Activated CD8-positive, alpha-beta memory T cell treated with anti-CD3 and anti-CD28 coated beads, Interleukin-2, amount 10 ng/mL, durations not matched to agents 7 days and 5 days (primary cell): ENCODE measurements around the gene ASB13. TPM values are rescaled to one million over a fixed set of nuclear protein-coding genes. Genes with fewer than 3 reads are reported as not detected.
"Not testable (repeated sequence)": the region's sequence is repeated elsewhere in the genome, so short reads cannot be mapped to it uniquely, and the experiment has no call there.

Experiments
- ATAC-seq: fragments of 150-1000 bp; cut with Tn5 transposase; one replicate; pipeline ENCODE4 v1.10.0; 2021; ENCODE audit warnings: moderate library complexity
- CTCF ChIA-PET: fragments of 350-600 bp; sonication (Branson Sonifier 250); formaldehyde crosslinking; loops from one replicate; lab custom pipeline; 2021; ENCODE audit warnings: antibody characterized with exemption; lab: Charles Lee
- DNase-seq: peaks from one replicate; pipeline ENCODE4 v3.0.0-alpha.2; 2020
- H3K27ac Mint-ChIP-seq: one replicate; pipeline ENCODE4 v1.8.0; 2021; ENCODE audit warnings: mild to moderate bottlenecking, mixed read lengths
- H3K27me3 Mint-ChIP-seq: one replicate; pipeline ENCODE4 v1.8.0; 2021; ENCODE audit warnings: mixed read lengths
- H3K36me3 Mint-ChIP-seq: one replicate; pipeline ENCODE4 v1.8.0; 2021; ENCODE audit warnings: mild to moderate bottlenecking, mixed read lengths
- H3K4me1 Mint-ChIP-seq: one replicate; pipeline ENCODE4 v1.8.0; 2021; ENCODE audit warnings: mixed read lengths
- H3K4me3 Mint-ChIP-seq: one replicate; pipeline ENCODE4 v1.8.0; 2021; ENCODE audit warnings: mild to moderate bottlenecking, moderate library complexity, mixed read lengths
- H3K9me3 Mint-ChIP-seq: one replicate; pipeline ENCODE4 v1.8.0; 2022; ENCODE audit warnings: low read depth, mixed read lengths
- total RNA-seq, 2 experiments: library from RNA; stranded (reverse); gene quantifications; one replicate each; pipeline ENCODE4 v1.2.3, GENCODE V29; 2021

The ASB13 gene
- total RNA-seq, 2 experiments from 2014 or later, result 4.4 to 8.0 TPM

GRCh38 chr10:5623081-5623748 is 43.2 kb downstream of the ASB13 start:
- peak; percentile 97 for ATAC-seq
- no peak overlapping the region for H3K27ac Mint-ChIP-seq
- CTCF ChIA-PET, result interaction anchor here (0.6 to 6.9 kb wide), 47 partner anchors 9 to 808 kb away, joined by 3 to 189 read pairs (median 4); no protein-coding TSS in a partner anchor
- H3K4me1 Mint-ChIP-seq, result peaks cover 18% of the 10 kb centered on the region
- DNase-seq, result peak; percentile 88
- H3K4me3 Mint-ChIP-seq, result no peak overlapping the region
- H3K36me3 Mint-ChIP-seq, result no peaks in the 10 kb centered on the region
- no peaks in the 10 kb centered on the region for H3K9me3 Mint-ChIP-seq
- peaks cover 6% of the 10 kb centered on the region for H3K27me3 Mint-ChIP-seq

GRCh38 chr10:5622186-5622960 is 44.0 kb downstream of the ASB13 start:
- Mint-ChIP-seq H3K4me3 (no peak overlapping the region), H3K9me3 (no peaks in the 10 kb centered on the region), H3K27ac (no peak overlapping the region), H3K36me3 (no peaks in the 10 kb centered on the region), H3K27me3 (peaks cover 4% of the 10 kb centered on the region), H3K4me1 (peaks cover 16% of the 10 kb centered on the region)
- DNase-seq (no peak), ATAC-seq (no peak)
- CTCF ChIA-PET, result interaction anchor here (0.6 to 6.9 kb wide), 41 partner anchors 8 to 792 kb away, joined by 3 to 189 read pairs (median 4); no protein-coding TSS in a partner anchor

- not testable (repeated sequence) for H3K4me3 Mint-ChIP-seq, ATAC-seq, H3K27ac Mint-ChIP-seq, DNase-seq, H3K9me3 Mint-ChIP-seq, H3K27me3 Mint-ChIP-seq, H3K36me3 Mint-ChIP-seq
- H3K4me1 Mint-ChIP-seq, result peaks cover 11% of the 10 kb centered on the region
- CTCF ChIA-PET, result interaction anchor here (2.6 to 6.9 kb wide), 4 partner anchors 9 to 771 kb away, joined by 15 to 189 read pairs (median 35); no protein-coding TSS in a partner anchor
These were observed 45.0 kb downstream of the ASB13 start for GRCh38 chr10:5621371-5621770.

GRCh38 chr10:5620966-5621365 is 45.4 kb downstream of the ASB13 start:
- CTCF ChIA-PET, result interaction anchor here (3.2 to 6.9 kb wide), 3 partner anchors 9 to 187 kb away, joined by 15 to 189 read pairs (median 47); no protein-coding TSS in a partner anchor
- Mint-ChIP-seq H3K27me3 (peaks cover 4% of the 10 kb centered on the region), H3K27ac (no peak overlapping the region), H3K36me3 (no peaks in the 10 kb centered on the region), H3K4me1 (peaks cover 7% of the 10 kb centered on the region), H3K4me3 (no peak overlapping the region), H3K9me3 (no peaks in the 10 kb centered on the region)
- ATAC-seq, result no peak
- DNase-seq, result no peak

GRCh38 chr10:5620223-5620721 is 46.1 kb downstream of the ASB13 start:
- Mint-ChIP-seq H3K4me3 (no peak overlapping the region), H3K27me3 (peaks cover 4% of the 10 kb centered on the region), H3K9me3 (no peaks in the 10 kb centered on the region), H3K36me3 (no peaks in the 10 kb centered on the region), H3K27ac (no peak overlapping the region), H3K4me1 (peaks cover 5% of the 10 kb centered on the region)
- CTCF ChIA-PET, result interaction anchor here (3.2 to 6.9 kb wide), 3 partner anchors 10 to 186 kb away, joined by 15 to 189 read pairs (median 47); no protein-coding TSS in a partner anchor
- DNase-seq (no peak), ATAC-seq (no peak)

GRCh38 chr10:5619362-5620211 is 46.8 kb downstream of the ASB13 start:
- ATAC-seq (no peak), DNase-seq (no peak)
- Mint-ChIP-seq H3K9me3 (no peaks in the 10 kb centered on the region), H3K4me1 (peaks cover 5% of the 10 kb centered on the region), H3K27ac (no peak overlapping the region), H3K4me3 (no peak overlapping the region), H3K27me3 (peaks cover 6% of the 10 kb centered on the region), H3K36me3 (no peaks in the 10 kb centered on the region)
- CTCF ChIA-PET, result interaction anchor here (3.2 to 4.1 kb wide), 2 partner anchors 11 to 185 kb away, joined by 15 to 47 read pairs; no protein-coding TSS in a partner anchor

- CTCF ChIA-PET, result no interaction called here
- no peak overlapping the region for H3K4me3 Mint-ChIP-seq
- no peaks in the 10 kb centered on the region for H3K9me3 Mint-ChIP-seq
- peaks cover 6% of the 10 kb centered on the region for H3K27me3 Mint-ChIP-seq
- DNase-seq, result no peak
- no peak overlapping the region for H3K27ac Mint-ChIP-seq
- no peak for ATAC-seq
- peaks cover 5% of the 10 kb centered on the region for H3K4me1 Mint-ChIP-seq
- no peaks in the 10 kb centered on the region for H3K36me3 Mint-ChIP-seq
These were observed 47.6 kb downstream of the ASB13 start for GRCh38 chr10:5618829-5619228.

- CTCF ChIA-PET, result no interaction called here
- H3K4me1 Mint-ChIP-seq, result peaks cover 1% of the 10 kb centered on the region
- no peak overlapping the region for H3K4me3 Mint-ChIP-seq
- no peaks in the 10 kb centered on the region for H3K9me3 Mint-ChIP-seq
- ATAC-seq (no peak), DNase-seq (no peak)
- H3K27ac Mint-ChIP-seq, result no peak overlapping the region
- peaks cover 6% of the 10 kb centered on the region for H3K27me3 Mint-ChIP-seq
- no peaks in the 10 kb centered on the region for H3K36me3 Mint-ChIP-seq
These were observed 48.4 kb downstream of the ASB13 start for GRCh38 chr10:5618042-5618441.

- H3K36me3 Mint-ChIP-seq, result no peaks in the 10 kb centered on the region
- peaks cover 6% of the 10 kb centered on the region for H3K27me3 Mint-ChIP-seq
- H3K4me1 Mint-ChIP-seq, result no peaks in the 10 kb centered on the region
- ATAC-seq (no peak), DNase-seq (no peak)
- H3K27ac Mint-ChIP-seq, result no peak overlapping the region
- H3K9me3 Mint-ChIP-seq, result no peaks in the 10 kb centered on the region
- CTCF ChIA-PET, result no interaction called here
- no peak overlapping the region for H3K4me3 Mint-ChIP-seq
These were observed 48.9 kb downstream of the ASB13 start for GRCh38 chr10:5617521-5617920.

- peaks cover 9% of the 10 kb centered on the region for H3K27me3 Mint-ChIP-seq
- no peak overlapping the region for H3K4me3 Mint-ChIP-seq
- H3K36me3 Mint-ChIP-seq, result no peaks in the 10 kb centered on the region
- DNase-seq (no peak), ATAC-seq (no peak)
- H3K4me1 Mint-ChIP-seq, result no peaks in the 10 kb centered on the region
- CTCF ChIA-PET, result no interaction called here
- no peak overlapping the region for H3K27ac Mint-ChIP-seq
- H3K9me3 Mint-ChIP-seq, result no peaks in the 10 kb centered on the region
These were observed 49.6 kb downstream of the ASB13 start for GRCh38 chr10:5616836-5617235.

GRCh38 chr10:5616046-5616445 is 50.3 kb downstream of the ASB13 start:
- no peak overlapping the region for H3K4me3 Mint-ChIP-seq
- H3K4me1 Mint-ChIP-seq, result no peaks in the 10 kb centered on the region
- CTCF ChIA-PET, result no interaction called here
- ATAC-seq, result no peak
- H3K27me3 Mint-ChIP-seq, result peaks cover 9% of the 10 kb centered on the region
- no peaks in the 10 kb centered on the region for H3K9me3 Mint-ChIP-seq
- no peak for DNase-seq
- no peaks in the 10 kb centered on the region for H3K36me3 Mint-ChIP-seq
- no peak overlapping the region for H3K27ac Mint-ChIP-seq

- CTCF ChIA-PET, result interaction anchor here (1.0 to 1.6 kb wide), 2 partner anchors 8 to 11 kb away, joined by 4 to 9 read pairs; no protein-coding TSS in a partner anchor
- no peaks in the 10 kb centered on the region for H3K36me3 Mint-ChIP-seq
- H3K27me3 Mint-ChIP-seq, result peaks cover 9% of the 10 kb centered on the region
- ATAC-seq (no peak), DNase-seq (no peak)
- H3K4me1 Mint-ChIP-seq, result no peaks in the 10 kb centered on the region
- H3K27ac Mint-ChIP-seq, result no peak overlapping the region
- H3K4me3 Mint-ChIP-seq, result no peak overlapping the region
- no peaks in the 10 kb centered on the region for H3K9me3 Mint-ChIP-seq
These were observed 51.1 kb downstream of the ASB13 start for GRCh38 chr10:5615316-5615715.
